ENCODE results near the gene TRIM32.

TRIM32 gene

GRCh38 chr9:116656501-116656971 lies 30.6 kb upstream of the TRIM32 start:
- Histone ChIP-seq H3K9me3 (ENCODE audit: control insufficient read depth in 2 of 2, low read length in 2 of 2) (no peaks in the 10 kb centered on the region), H3K9ac (ENCODE audit: low read length in 2 of 2) (no peak overlapping the region), H3K36me3 (ENCODE audit: control insufficient read depth in 2 of 2, insufficient read depth in 2 of 2, low read length in 2 of 2) (no peaks in the 10 kb centered on the region), H3K27ac (ENCODE audit: low read length) (no peak overlapping the region), H3K4me1 (ENCODE audit: control insufficient read depth, insufficient read depth, low read length) (no peaks in the 10 kb centered on the region), H3K4me3 (ENCODE audit: low read length in 2 of 2) (no peak overlapping the region), H3K27me3 (ENCODE audit: control insufficient read depth in 1 of 2, insufficient read depth in 2 of 2, low read length in 2 of 2) (no peaks in the 10 kb centered on the region)

- no peak overlapping the region for H3K4me3 ChIP-seq (ENCODE audit: low read length in 2 of 2)
- H3K36me3 ChIP-seq (ENCODE audit: control insufficient read depth in 2 of 2, insufficient read depth in 2 of 2, low read length in 2 of 2) = no peaks in the 10 kb centered on the region
- H3K27ac ChIP-seq (ENCODE audit: low read length) = no peak overlapping the region
- no peaks in the 10 kb centered on the region for H3K9me3 ChIP-seq (ENCODE audit: control insufficient read depth in 2 of 2, low read length in 2 of 2)
- H3K9ac ChIP-seq (ENCODE audit: low read length in 2 of 2) = no peak overlapping the region
- H3K27me3 ChIP-seq (ENCODE audit: control insufficient read depth in 1 of 2, insufficient read depth in 2 of 2, low read length in 2 of 2) = no peaks in the 10 kb centered on the region
- no peaks in the 10 kb centered on the region for H3K4me1 ChIP-seq (ENCODE audit: control insufficient read depth, insufficient read depth, low read length)
Measured at GRCh38 chr9:116656977-116657376, 30.1 kb upstream of the TRIM32 start.

DNA sequence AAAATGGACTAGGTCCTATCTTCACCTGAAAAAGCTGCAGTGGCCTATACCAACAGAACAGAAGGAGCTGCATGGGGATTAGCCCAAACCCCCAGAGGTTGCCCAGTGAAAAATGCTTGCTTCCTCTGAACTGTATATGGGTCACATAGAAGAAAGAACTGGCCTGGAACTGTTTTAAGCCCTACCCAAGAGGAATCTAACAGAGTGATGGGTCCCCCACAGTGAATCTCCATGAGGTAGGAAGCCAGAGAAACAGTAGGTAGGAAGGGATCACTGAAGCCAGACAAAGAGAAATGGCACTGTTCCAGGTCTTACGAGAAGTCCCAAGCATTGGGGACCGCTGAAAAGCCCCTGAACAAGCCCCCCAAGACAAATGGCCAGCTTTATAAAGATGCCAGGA lies 28.8 kb upstream of the TRIM32 start:
- Histone ChIP-seq H3K27me3 (ENCODE audit: control insufficient read depth in 1 of 2, insufficient read depth in 2 of 2, low read length in 2 of 2) (no peaks in the 10 kb centered on the region), H3K4me1 (ENCODE audit: control insufficient read depth, insufficient read depth, low read length) (no peaks in the 10 kb centered on the region), H3K36me3 (ENCODE audit: control insufficient read depth in 2 of 2, insufficient read depth in 2 of 2, low read length in 2 of 2) (no peaks in the 10 kb centered on the region), H3K9me3 (ENCODE audit: control insufficient read depth in 2 of 2, low read length in 2 of 2) (no peaks in the 10 kb centered on the region), H3K4me3 (ENCODE audit: low read length in 2 of 2) (no peak overlapping the region), H3K9ac (ENCODE audit: low read length in 2 of 2) (no peak overlapping the region), H3K27ac (ENCODE audit: low read length) (no peak overlapping the region)

DNA sequence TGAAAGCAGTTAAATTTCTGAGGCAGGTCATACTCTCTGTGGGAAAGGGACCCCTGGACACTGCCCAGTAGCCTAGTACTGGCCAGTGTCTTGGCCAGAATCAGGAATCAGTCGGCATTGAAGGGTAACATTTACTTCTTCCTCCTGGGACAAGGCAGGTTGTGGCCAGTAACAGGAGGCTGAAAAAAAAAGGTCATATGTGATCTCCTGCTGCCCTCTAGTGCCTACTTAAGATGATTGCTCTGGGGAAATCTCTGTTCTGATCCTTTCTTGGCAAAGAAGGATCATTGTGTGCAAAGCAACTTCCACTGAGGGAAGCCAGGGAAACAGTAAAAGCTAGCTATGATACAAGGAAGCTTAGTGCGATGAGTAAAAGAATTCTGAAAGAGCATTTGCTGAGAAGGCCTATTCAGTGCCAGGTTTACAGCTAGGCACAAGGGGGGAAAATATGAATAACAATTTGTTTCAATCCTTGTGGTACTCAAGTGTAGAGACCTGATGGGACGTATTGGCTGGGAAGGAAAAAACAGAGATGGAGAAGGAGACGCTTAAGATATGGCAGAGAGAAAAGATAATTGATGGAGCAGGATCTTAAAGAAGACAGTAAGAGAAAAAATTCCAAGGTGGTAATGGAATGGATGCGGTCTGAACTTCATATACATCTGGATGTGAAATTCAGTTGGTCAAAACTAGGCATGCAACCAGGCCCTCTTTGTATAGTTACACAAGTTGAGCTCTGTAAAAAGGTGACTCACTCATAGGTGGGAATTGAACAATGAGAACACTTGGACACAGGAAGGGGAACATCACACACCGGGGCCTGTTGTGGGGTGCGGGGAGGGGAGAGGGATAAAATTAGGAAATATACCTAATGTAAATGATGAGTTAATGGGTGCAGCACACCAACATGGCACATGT lies 25.8 kb upstream of the TRIM32 start:
- Histone ChIP-seq H3K27ac (ENCODE audit: low read length) (no peak overlapping the region), H3K9ac (ENCODE audit: low read length in 2 of 2) (no peak overlapping the region), H3K27me3 (ENCODE audit: control insufficient read depth in 1 of 2, insufficient read depth in 2 of 2, low read length in 2 of 2) (no peaks in the 10 kb centered on the region), H3K9me3 (ENCODE audit: control insufficient read depth in 2 of 2, low read length in 2 of 2) (no peaks in the 10 kb centered on the region), H3K4me1 (ENCODE audit: control insufficient read depth, insufficient read depth, low read length) (no peaks in the 10 kb centered on the region), H3K4me3 (ENCODE audit: low read length in 2 of 2) (no peak overlapping the region), H3K36me3 (ENCODE audit: control insufficient read depth in 2 of 2, insufficient read depth in 2 of 2, low read length in 2 of 2) (no peaks in the 10 kb centered on the region)

DNA sequence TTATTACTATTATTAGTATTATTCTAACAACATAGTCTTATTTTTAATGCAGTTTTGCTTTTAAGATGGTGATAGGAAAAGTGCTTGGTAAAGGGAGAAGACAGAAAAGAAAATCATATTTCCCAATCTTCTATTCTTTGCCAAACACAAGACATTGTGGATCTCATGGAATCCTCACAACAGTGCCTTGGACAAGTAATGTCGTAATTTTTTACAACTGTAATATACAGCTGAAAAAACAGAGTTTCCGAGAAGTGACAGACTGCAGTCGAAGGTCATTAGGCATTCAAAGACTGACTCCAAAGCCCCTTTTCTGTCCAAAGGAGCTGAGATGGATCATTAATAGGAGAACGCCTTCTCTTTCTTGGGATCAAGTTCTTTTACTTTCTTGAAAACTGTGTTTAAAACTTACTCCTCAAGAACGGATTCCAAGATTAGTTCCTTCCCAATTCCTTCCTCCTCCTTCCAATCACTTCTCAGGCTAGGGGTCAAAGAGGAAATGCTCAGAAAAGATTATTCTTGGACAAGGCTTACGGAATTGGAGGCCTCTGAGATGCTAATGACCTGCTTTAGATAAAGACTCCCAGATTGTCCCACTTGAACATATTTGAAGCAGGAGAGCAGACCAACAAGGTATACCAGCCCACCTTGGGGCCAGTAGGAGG lies 24.3 kb upstream of the TRIM32 start:
- Histone ChIP-seq H3K4me1 (ENCODE audit: control insufficient read depth, insufficient read depth, low read length) (no peaks in the 10 kb centered on the region), H3K36me3 (ENCODE audit: control insufficient read depth in 2 of 2, insufficient read depth in 2 of 2, low read length in 2 of 2) (no peaks in the 10 kb centered on the region), H3K27ac (ENCODE audit: low read length) (peak overlapping the region; percentile 25), H3K27me3 (ENCODE audit: control insufficient read depth in 1 of 2, insufficient read depth in 2 of 2, low read length in 2 of 2) (no peaks in the 10 kb centered on the region), H3K9ac (ENCODE audit: low read length in 2 of 2) (no peak overlapping the region), H3K9me3 (ENCODE audit: control insufficient read depth in 2 of 2, low read length in 2 of 2) (no peaks in the 10 kb centered on the region), H3K4me3 (ENCODE audit: low read length in 2 of 2) (no peak overlapping the region)

DNA sequence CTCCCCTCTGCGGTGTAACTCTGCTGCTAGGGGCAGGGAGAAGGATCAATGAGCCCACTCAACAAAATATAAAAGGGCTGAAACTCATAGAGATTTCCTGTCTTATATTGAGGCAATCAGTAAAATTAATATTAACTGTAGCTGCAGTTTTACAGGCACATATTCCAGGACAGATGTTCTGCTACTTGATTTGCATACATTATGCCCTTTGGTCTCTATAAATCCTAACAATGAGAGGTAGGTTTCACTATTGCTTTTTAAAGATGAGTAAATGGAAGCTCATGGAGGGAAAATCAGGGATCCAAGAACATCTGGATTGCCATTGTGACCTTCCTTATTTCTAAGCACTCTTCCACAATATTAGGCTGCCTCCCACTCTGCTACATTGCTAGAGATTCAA lies 23.5 kb upstream of the TRIM32 start:
- Histone ChIP-seq H3K4me3 (ENCODE audit: low read length in 2 of 2) (no peak overlapping the region), H3K4me1 (ENCODE audit: control insufficient read depth, insufficient read depth, low read length) (no peaks in the 10 kb centered on the region), H3K27me3 (ENCODE audit: control insufficient read depth in 1 of 2, insufficient read depth in 2 of 2, low read length in 2 of 2) (no peaks in the 10 kb centered on the region), H3K36me3 (ENCODE audit: control insufficient read depth in 2 of 2, insufficient read depth in 2 of 2, low read length in 2 of 2) (no peaks in the 10 kb centered on the region), H3K9me3 (ENCODE audit: control insufficient read depth in 2 of 2, low read length in 2 of 2) (no peaks in the 10 kb centered on the region), H3K27ac (ENCODE audit: low read length) (peak overlapping the region; percentile 25), H3K9ac (ENCODE audit: low read length in 2 of 2) (no peak overlapping the region)

DNA sequence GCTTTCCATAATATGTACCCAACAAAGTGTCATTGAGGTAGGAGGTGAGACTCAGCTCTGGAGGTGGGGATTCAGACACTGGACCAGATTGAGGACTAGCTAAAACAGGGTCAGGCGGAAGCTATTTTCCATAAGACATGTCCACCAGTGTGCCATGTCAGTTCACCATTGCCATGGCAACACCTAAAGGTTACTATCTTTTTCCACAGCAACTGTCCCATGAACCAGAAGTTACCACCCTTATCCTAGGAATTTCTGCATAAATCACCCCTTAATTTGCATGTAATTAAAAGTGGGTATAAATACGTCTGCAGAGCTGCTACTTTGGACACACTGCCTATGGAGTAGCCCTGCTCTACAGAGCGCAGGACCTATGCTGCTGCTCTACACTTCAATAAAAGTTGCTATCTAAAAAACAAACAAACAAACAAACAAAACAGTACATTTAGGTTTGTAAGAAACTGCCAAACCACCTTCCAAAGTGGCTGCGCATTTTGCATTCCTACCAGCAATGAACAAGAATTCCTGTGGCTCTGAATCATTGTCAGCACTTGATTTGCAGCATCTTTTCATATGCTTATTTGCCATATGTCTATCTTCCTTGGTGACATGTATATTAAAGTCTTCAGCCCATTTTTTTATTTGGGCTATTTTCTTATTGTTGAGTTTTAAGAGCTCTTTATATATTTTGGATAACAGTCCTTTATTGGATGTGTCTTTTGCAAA lies 18.0 kb upstream of the TRIM32 start:
- Histone ChIP-seq H3K27me3 (ENCODE audit: control insufficient read depth in 1 of 2, insufficient read depth in 2 of 2, low read length in 2 of 2) (no peaks in the 10 kb centered on the region), H3K4me3 (ENCODE audit: low read length in 2 of 2) (no peak overlapping the region), H3K9me3 (ENCODE audit: control insufficient read depth in 2 of 2, low read length in 2 of 2) (peaks cover 2 to 5% of the 10 kb centered on the region in 2 donors), H3K4me1 (ENCODE audit: control insufficient read depth, insufficient read depth, low read length) (no peaks in the 10 kb centered on the region), H3K36me3 (ENCODE audit: control insufficient read depth in 2 of 2, insufficient read depth in 2 of 2, low read length in 2 of 2) (no peaks in the 10 kb centered on the region), H3K27ac (ENCODE audit: low read length) (no peak overlapping the region), H3K9ac (ENCODE audit: low read length in 2 of 2) (no peak overlapping the region)

DNA sequence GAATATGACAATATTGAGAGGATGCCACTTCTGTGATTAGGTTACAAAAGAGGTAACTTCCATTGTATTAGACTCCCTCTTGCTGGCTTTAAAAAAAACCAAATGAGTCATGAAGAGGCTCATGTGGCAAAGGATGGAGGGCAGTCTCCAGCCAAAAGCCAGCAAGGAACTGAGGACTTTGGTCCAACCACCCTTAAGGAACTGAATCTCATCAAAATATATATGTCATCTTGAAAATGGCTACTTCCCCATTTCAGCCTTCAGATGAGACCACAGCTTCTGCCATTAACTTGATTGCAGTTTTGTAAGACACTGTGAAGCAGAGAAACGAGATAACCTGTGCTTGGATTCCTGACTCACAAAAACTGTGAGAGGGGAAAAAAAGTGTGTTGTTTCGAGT lies 15.5 kb upstream of the TRIM32 start:
- H3K27me3 ChIP-seq (ENCODE audit: control insufficient read depth in 1 of 2, insufficient read depth in 2 of 2, low read length in 2 of 2) = no peaks in the 10 kb centered on the region
- no peak overlapping the region for H3K27ac ChIP-seq (ENCODE audit: low read length)
- H3K9ac ChIP-seq (ENCODE audit: low read length in 2 of 2) = no peak overlapping the region
- H3K4me1 ChIP-seq (ENCODE audit: control insufficient read depth, insufficient read depth, low read length) = no peaks in the 10 kb centered on the region
- peaks cover 2 to 5% of the 10 kb centered on the region in 2 donors for H3K9me3 ChIP-seq (ENCODE audit: control insufficient read depth in 2 of 2, low read length in 2 of 2)
- no peak overlapping the region for H3K4me3 ChIP-seq (ENCODE audit: low read length in 2 of 2)
- H3K36me3 ChIP-seq (ENCODE audit: control insufficient read depth in 2 of 2, insufficient read depth in 2 of 2, low read length in 2 of 2) = no peaks in the 10 kb centered on the region

GRCh38 chr9:116673375-116673774 lies 13.7 kb upstream of the TRIM32 start:
- H3K27ac ChIP-seq (ENCODE audit: low read length) = no peak overlapping the region
- H3K4me1 ChIP-seq (ENCODE audit: control insufficient read depth, insufficient read depth, low read length) = no peaks in the 10 kb centered on the region
- no peaks in the 10 kb centered on the region for H3K36me3 ChIP-seq (ENCODE audit: control insufficient read depth in 2 of 2, insufficient read depth in 2 of 2, low read length in 2 of 2)
- peaks cover 2 to 5% of the 10 kb centered on the region in 2 donors for H3K9me3 ChIP-seq (ENCODE audit: control insufficient read depth in 2 of 2, low read length in 2 of 2)
- H3K9ac ChIP-seq (ENCODE audit: low read length in 2 of 2) = no peak overlapping the region
- no peaks in the 10 kb centered on the region for H3K27me3 ChIP-seq (ENCODE audit: control insufficient read depth in 1 of 2, insufficient read depth in 2 of 2, low read length in 2 of 2)
- H3K4me3 ChIP-seq (ENCODE audit: low read length in 2 of 2) = no peak overlapping the region

- H3K27me3 ChIP-seq (ENCODE audit: control insufficient read depth in 1 of 2, insufficient read depth in 2 of 2, low read length in 2 of 2) = no peaks in the 10 kb centered on the region
- no peak overlapping the region for H3K27ac ChIP-seq (ENCODE audit: low read length)
- no peaks in the 10 kb centered on the region for H3K36me3 ChIP-seq (ENCODE audit: control insufficient read depth in 2 of 2, insufficient read depth in 2 of 2, low read length in 2 of 2)
- no peak overlapping the region for H3K9ac ChIP-seq (ENCODE audit: low read length in 2 of 2)
- no peak overlapping the region for H3K4me3 ChIP-seq (ENCODE audit: low read length in 2 of 2)
- H3K9me3 ChIP-seq (ENCODE audit: control insufficient read depth in 2 of 2, low read length in 2 of 2) = peaks cover 2 to 5% of the 10 kb centered on the region in 2 donors
- H3K4me1 ChIP-seq (ENCODE audit: control insufficient read depth, insufficient read depth, low read length) = no peaks in the 10 kb centered on the region
Measured at GRCh38 chr9:116674210-116674980, 12.7 kb upstream of the TRIM32 start.

Data from stomach smooth muscle (tissue), 2 donors.